ENCODE results near the gene LTN1.

LTN1 gene

DNA sequence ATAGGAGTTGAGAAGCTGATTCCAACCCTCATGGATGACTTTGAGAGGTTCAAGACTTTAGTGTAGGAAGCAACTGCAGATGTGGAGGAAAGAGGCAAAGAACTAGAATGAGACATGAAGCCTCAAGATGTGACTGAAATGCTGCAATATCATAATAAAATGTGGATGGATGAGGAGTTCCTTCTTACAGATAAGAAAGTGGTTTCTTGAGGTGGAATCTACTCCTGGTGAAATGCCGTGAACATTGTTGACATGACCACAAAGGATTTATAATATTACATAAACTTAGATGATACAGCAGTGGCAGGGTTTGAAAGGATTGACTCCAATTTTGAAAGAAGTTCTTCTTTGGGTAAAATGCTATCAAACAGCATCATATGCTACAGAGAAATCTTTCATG, 28.8 kb downstream of the LTN1 start:
- H3K4me3 ChIP-seq (replicated peaks in 1 of 2; ENCODE audit: low read depth in 2 of 2, low read length in 2 of 2) = no peak overlapping the region
- DNase-seq (ENCODE audit: low read depth in 2 of 2) = no peak
- TF ChIP-seq, protein P1, sequence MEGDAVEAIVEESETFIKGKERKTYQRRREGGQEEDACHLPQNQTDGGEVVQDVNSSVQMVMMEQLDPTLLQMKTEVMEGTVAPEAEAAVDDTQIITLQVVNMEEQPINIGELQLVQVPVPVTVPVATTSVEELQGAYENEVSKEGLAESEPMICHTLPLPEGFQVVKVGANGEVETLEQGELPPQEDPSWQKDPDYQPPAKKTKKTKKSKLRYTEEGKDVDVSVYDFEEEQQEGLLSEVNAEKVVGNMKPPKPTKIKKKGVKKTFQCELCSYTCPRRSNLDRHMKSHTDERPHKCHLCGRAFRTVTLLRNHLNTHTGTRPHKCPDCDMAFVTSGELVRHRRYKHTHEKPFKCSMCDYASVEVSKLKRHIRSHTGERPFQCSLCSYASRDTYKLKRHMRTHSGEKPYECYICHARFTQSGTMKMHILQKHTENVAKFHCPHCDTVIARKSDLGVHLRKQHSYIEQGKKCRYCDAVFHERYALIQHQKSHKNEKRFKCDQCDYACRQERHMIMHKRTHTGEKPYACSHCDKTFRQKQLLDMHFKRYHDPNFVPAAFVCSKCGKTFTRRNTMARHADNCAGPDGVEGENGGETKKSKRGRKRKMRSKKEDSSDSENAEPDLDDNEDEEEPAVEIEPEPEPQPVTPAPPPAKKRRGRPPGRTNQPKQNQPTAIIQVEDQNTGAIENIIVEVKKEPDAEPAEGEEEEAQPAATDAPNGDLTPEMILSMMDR (IDR thresholded peaks at IDR 0.05; ENCODE audit: low read depth, low read length) = no peak

- TF ChIP-seq, protein P1 (IDR thresholded peaks at IDR 0.05; ENCODE audit: low read depth, low read length) = no peak
- peak in 1 of 2 donors; percentile 19 for DNase-seq (ENCODE audit: low read depth in 2 of 2)
- H3K4me3 ChIP-seq (replicated peaks in 1 of 2; ENCODE audit: low read depth in 2 of 2, low read length in 2 of 2) = no peak overlapping the region
Measured at GRCh38 chr21:28962465-28962864, 30.2 kb downstream of the LTN1 start.

GRCh38 chr21:28961927-28962326, 30.8 kb downstream of the LTN1 start:
- TF ChIP-seq, protein P1 (IDR thresholded peaks at IDR 0.05; ENCODE audit: low read depth, low read length) = no peak
- no peak overlapping the region for H3K4me3 ChIP-seq (replicated peaks in 1 of 2; ENCODE audit: low read depth in 2 of 2, low read length in 2 of 2)
- no peak for DNase-seq (ENCODE audit: low read depth in 2 of 2)

DNA sequence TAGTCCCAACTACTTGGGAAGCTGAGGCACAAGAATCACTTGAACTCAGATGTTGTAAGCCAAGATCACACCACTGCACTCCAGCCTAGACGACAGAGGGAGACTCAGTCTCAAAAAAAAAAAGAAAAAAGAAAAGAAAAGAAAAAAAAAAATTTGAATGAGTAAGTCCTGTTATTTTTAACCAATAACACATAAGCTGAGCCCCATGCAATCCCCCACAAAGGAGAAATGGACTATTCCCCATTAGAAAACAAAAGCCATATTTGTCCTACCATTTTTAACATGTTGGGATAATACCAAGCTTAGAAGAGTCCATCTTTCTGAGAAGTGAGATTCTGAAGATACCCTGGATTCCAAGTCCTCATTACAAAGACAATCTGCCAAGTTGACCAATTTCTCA, 32.4 kb downstream of the LTN1 start:
- TF ChIP-seq, protein P1 (IDR thresholded peaks at IDR 0.05; ENCODE audit: low read depth, low read length) = no peak
- H3K4me3 ChIP-seq (replicated peaks in 1 of 2; ENCODE audit: low read depth in 2 of 2, low read length in 2 of 2) = no peak overlapping the region

DNA sequence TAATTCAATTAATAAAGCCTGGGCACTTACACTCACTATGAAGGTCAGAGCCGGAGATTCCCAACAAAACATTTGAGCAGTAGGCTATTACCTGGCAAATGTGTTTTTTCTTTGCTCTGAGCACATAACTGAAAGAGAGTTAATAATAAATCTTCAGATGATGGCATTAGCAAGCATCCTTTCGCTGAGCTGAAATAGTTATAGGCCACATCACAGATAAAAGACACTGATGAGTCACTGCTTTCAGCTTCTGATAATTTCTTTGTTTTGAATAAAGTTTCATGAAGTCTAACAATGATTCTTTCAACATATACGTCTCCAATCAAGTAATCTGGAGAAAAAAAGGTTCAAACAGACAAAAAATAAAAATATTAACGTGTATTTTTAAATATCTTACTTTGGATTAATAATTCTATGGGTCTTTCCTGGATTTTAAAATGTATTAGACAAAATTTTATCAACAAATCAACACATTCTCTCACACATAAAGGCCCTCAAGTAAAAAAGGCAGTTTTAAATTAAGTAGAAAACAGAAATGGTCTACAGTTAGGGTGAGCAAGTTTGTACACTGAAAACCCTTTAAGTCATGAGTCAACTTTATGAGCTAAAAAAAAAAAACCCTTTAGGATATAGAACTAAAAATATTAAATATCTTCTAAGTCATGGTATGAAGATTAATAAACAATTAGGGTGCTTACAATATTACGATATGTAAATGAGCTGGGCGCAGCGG, 33.1 kb downstream of the LTN1 start:
- peak; percentile 73 to 83 for DNase-seq (ENCODE audit: low read depth in 2 of 2)

More for the DNA sequence above, 32.4 kb downstream of the LTN1 start:
- DNase-seq (ENCODE audit: low read depth in 2 of 2) = no peak

GRCh38 chr21:28953247-28953646, 39.4 kb downstream of the LTN1 start:
- H3K4me3 ChIP-seq (replicated peaks in 1 of 2; ENCODE audit: low read depth in 2 of 2, low read length in 2 of 2) = no peak overlapping the region
- DNase-seq (ENCODE audit: low read depth in 2 of 2) = no peak
- TF ChIP-seq, protein P1 (IDR thresholded peaks at IDR 0.05; ENCODE audit: low read depth, low read length) = no peak

More for the DNA sequence above, 33.1 kb downstream of the LTN1 start:
- TF ChIP-seq, protein P1 (IDR thresholded peaks at IDR 0.05; ENCODE audit: low read depth, low read length) = no peak
- H3K4me3 ChIP-seq (replicated peaks in 1 of 2; ENCODE audit: low read depth in 2 of 2, low read length in 2 of 2) = no peak overlapping the region

Measured in cardiac fibroblast (primary cell).